GM18498 (cell line): ENCODE measurements around the gene GRK5.

Experiments used
- ATAC-seq: cut with Tn5 transposase; IDR thresholded peaks from one replicate; pipeline ENCODE4 v1.9.1; 2021; ENCODE audit warnings: mild to moderate bottlenecking, moderate library complexity; ENCODE audit not compliant: unreplicated experiment

The GRK5 gene

GRCh38 chr10:119314486-119314885, 107.1 kb downstream of the GRK5 start:
- ATAC-seq = no peak

DNA sequence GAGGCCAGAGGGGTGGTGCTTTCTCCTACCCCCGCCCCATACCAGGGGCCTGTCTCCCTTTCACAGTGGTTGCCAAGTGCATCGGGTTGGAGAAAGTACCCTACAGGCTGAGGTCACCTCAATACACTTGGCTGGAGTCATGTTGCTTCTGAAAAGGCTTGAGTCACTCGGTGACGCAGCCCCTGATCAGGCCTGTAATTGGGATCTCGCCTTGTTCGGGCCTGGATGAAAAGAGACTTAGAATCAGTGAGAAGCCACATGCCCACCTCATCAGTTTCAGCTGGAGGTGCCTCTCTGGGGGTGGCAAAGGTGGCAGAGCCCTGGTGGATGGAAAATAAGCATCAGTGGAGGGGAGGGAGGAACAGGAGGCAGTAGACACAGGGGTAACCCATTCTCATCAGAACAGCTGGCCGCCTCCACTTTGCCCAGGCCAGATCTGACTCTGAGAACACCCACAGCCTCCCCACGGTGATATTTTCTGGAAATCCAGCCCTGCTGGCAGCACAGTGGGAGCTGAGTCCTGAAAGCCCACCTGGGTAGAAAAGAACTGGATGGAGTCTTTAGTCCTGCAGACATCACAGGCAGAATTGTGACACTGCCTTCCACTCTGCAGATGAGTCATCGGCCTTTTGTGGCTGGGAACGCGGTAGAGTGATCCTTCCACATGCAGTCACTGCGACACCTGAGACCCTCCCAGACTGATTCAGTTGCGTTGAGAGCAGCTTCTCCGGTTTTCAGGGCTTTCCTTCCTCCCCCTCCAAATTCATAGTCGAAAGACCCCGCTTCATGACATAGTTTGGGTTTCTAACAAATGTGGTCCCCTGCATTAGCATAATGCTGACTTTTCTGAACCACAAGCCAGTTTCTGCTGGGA, 108.0 kb downstream of the GRK5 start:
- ATAC-seq = peak; percentile 54

GRCh38 chr10:119316002-119316358, 108.6 kb downstream of the GRK5 start:
- no peak for ATAC-seq

- no peak for ATAC-seq
These were observed 109.3 kb downstream of the GRK5 start for GRCh38 chr10:119316729-119317097.

GRCh38 chr10:119318411-119319160, 111.2 kb downstream of the GRK5 start:
- ATAC-seq = no peak

GRCh38 chr10:119319161-119319919, 112.0 kb downstream of the GRK5 start:
- ATAC-seq = no peak

GRCh38 chr10:119319920-119320258, 112.5 kb downstream of the GRK5 start:
- ATAC-seq = no peak

GRCh38 chr10:119320981-119321380, 113.6 kb downstream of the GRK5 start:
- no peak for ATAC-seq

DNA sequence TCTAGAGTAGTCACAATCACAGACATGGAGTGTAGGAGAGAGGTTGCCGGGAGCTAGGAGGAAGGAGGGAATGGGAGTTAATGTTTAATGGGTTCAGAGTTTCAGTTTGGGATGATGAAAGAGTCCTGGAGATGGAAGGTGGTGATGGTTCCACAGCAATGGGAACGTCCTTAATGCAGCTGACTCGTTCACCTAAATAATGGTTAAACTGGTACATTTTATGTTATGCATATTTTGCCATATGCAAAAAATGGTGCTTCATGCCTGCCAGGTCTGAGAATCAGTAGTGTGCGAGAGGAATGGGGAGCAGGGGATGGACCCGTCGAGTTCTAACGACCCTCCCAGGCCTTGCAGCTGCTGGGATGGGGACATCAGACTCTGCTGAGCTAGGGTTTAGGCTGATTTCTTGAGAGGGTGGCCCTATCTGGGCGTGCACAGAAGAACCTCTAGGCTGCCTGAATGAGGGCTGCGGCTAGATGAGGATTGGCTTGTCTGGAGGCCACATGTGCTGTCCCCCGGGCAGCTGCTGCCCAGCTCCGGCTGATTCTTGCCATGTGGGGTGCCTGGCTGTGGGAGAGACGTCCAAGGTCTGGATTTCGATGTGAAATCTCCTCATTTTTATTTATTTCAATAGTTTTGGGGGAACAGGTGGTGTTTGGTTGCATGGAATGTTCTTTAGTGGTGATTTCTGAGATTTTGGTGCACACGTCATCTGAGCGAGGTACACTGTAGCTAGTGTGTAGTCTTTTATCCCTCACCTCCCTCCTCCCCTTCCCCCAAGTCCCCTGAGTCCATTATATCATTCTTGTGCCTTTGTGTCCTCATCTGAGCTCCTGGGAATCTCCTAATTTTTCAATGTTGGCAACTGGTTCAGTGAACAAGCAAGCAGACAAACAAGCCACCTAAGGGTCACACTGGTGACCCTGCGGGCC, 116.0 kb downstream of the GRK5 start:
- no peak for ATAC-seq

DNA sequence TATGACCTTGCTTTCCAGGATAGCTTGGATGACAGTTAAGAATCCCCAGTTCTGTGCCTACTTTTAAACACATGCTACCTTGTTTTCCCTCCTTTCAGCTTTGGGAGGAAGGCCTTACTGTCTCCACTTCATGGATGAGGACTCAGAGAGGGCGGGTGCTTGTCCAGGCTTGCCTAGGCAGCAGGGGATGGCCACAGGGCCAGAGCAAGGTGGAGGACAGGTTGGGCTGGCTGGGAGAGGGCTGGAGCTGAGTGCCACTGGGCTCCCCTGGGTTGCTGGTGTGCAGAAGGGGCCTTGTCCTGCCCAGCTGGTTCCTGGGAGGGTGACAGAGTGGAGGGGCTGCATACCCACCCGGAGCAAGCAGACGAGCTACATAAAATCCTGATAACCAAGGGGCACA, 117.8 kb downstream of the GRK5 start:
- ATAC-seq = no peak

GRCh38 chr10:119326167-119326566, 118.8 kb downstream of the GRK5 start:
- ATAC-seq = no peak

GRCh38 chr10:119327096-119327745, 119.8 kb downstream of the GRK5 start:
- no peak for ATAC-seq

- ATAC-seq = no peak
These were observed 120.9 kb downstream of the GRK5 start for GRCh38 chr10:119328223-119328622.

DNA sequence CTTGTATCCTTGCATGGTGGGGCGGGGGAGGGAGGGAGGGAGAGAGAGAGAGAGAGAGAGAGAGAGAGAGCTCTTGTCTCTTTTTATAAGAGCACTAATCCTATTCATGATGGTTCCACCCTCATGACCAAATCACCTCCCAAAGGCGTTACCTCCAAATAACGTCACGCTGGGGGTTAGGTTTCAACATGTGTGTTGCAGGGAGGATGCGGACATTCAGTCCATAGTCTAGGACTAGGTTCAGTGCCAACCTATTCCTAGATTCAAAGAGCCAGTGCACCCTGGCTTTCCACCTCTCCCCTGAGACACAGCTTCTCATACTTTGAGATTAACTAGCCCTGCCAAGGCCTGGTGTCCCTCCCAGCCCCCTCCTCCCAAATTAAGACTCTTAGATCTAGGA, 123.0 kb downstream of the GRK5 start:
- ATAC-seq = no peak

- ATAC-seq = no peak
These were observed 123.7 kb downstream of the GRK5 start for GRCh38 chr10:119331061-119331460.

DNA sequence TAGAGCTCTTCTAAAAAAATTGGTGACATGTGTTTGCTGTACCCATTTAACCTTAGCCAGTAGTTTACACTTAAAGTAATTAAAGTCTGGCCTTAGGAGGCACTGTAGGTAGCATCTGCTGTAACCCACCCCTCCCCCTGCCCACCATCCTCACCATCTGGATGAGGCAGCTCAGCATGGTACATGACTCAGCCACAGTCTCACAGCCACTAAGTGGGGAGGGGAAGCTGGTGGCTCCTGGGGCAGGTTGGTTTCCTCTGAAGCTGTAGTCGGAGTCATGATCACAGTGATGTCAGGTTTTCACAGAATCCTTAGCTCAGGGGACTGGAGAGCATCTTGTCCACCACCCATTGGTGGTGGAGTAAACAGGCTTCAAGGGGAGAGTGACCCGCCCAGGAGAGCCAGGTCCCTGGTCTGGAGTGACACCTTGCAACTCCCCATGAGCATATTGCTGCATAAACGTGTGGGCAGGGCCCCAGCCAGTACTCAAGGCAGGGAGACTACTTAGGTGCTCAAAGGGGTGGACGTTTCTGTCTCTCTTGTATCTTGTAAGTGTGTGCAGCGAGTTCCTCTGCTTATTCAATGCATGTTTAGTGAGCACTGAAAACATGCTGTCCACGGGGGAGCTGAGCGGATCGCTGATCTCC, 125.9 kb downstream of the GRK5 start:
- ATAC-seq = no peak

DNA sequence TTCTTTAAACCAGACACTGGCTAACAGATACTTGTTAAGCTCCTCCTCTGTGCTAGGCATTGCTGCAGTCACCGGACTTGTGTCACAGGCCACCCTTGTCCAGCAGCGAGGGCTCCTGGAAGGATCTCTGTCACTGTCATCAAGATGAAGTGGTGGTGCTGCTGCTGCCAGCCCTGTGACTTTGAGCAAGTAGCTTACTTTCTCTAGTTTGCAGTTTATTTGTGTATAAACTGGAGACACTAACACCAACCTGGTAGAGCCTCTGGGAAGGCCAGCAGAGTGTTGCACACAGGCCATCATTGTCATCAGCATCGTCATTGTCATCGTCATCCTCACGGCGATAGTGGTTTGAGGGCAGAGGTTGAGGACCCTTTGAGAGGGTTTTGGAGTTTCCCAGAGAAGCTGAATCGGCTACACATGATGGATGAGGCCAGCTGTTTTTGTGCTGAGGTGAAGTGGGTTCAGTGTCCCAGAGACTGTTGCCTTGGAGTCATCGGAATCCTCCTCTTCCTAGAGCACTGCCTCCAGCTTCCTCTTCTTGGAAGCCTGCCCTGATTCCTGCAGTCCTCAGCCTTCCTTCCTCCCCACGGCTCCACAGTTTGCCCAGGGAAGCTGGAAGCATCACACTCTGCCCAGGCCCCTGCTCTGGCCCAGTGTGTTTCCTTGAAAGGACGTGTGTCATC, 128.4 kb downstream of the GRK5 start:
- no peak for ATAC-seq

DNA sequence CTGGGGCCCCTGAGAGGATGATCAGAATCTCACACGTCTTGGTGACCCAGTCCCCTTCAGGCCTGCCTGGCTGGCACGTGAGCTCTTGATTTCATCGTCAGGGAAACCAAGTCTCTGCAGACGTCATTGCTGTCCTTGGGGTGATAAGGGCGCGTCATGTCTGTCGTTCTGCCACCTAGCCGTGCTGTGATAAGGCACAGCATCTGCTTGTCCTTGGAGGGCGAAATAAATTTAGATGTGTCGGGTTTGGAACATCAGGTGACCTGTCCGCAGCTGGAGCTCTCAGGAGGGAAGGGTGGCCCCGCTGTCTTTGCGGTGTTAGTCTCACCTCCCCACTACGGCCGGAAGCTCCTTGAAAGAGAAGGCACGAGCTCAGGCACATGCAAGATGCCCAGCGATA, 129.2 kb downstream of the GRK5 start:
- no peak for ATAC-seq

DNA sequence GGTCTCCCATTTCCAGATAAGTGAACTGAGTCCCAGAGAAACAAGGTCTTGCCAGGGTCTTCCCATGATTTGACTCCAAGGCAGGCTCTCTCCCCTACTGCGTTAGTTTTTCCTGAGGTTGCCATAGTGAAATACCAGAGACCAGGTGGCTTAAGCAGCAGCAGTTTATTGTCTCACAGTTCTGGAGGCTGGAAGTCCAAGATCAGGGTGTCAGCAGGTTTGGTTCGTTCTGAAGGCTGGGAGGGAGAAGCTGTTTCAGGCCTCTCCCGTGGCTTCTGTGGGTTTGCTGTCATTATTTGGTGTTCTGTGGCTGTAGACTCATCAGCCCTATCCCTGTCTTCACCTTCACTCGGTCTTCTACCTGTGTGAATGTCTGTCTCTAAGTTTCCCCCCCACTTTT, 129.9 kb downstream of the GRK5 start:
- no peak for ATAC-seq
